A673 (cell line): ENCODE data around the gene MTTP. TPM values are rescaled to one million over a fixed set of nuclear protein-coding genes. Genes with fewer than 3 reads are reported as not detected.

ENCODE experiments used
- BruUV-seq: library from RNA; stranded (reverse); fragments of 400-500 nt; replicated peaks from 2 replicates; lab custom pipeline; 2021; lab: Mats Ljungman, UMichigan
- CTCF ChIA-PET: fragments of 300-600 bp; sonication (Branson Sonifier 250); formaldehyde crosslinking; loops from one replicate; lab custom pipeline; 2022; ENCODE audit warnings: antibody characterized with exemption; lab: Charles Lee
- POLR2A ChIA-PET: fragments of 300-600 bp; sonication (Branson Sonifier 250); formaldehyde crosslinking; loops from one replicate; lab custom pipeline; 2022; ENCODE audit warnings: antibody characterized with exemption; ENCODE audit not compliant: low non-redundant PET; lab: Charles Lee
- DNase-seq: peaks from one replicate; pipeline ENCODE4 v3.0.0-alpha.2; 2015; ENCODE audit warnings: low spot score
- H3K27ac ChIP-seq: fragments of 200-600 bp; sonication (generic); 2 replicates; pipeline ENCODE4 v1.5.1; 2016; ENCODE audit warnings: mixed run types, low read depth, mild to moderate bottlenecking, mixed read lengths, antibody characterized with exemption, low read length; ENCODE audit not compliant: poor library complexity, severe bottlenecking
- H3K27me3 ChIP-seq: fragments of 200-600 bp; sonication (generic); replicated peaks from 2 replicates; pipeline ENCODE4 v1.6.1; 2017; ENCODE audit warnings: mixed run types, low read depth, mild to moderate bottlenecking, mixed read lengths, antibody characterized with exemption, low read length; ENCODE audit not compliant: insufficient read depth, poor library complexity
- H3K36me3 ChIP-seq: fragments of 200-600 bp; sonication (generic); 2 replicates; pipeline ENCODE4 v1.6.1; 2016; ENCODE audit warnings: mixed run types, mild to moderate bottlenecking, mixed read lengths, antibody characterized with exemption, low read length; ENCODE audit not compliant: insufficient read depth, poor library complexity, severe bottlenecking
- H3K4me1 ChIP-seq: fragments of 200-600 bp; sonication (generic); 2 replicates; pipeline ENCODE4 v1.6.1; 2017; ENCODE audit warnings: mixed run types, mild to moderate bottlenecking, mixed read lengths, antibody characterized with exemption, low read length; ENCODE audit not compliant: insufficient read depth, poor library complexity, severe bottlenecking
- H3K4me3 ChIP-seq: fragments of 200-600 bp; sonication (generic); 2 replicates; pipeline ENCODE4 v1.5.1; 2016; ENCODE audit warnings: low read depth, mixed run types, mild to moderate bottlenecking, mixed read lengths, low read length; ENCODE audit not compliant: poor library complexity, severe bottlenecking
- H3K9me3 ChIP-seq: fragments of 200-600 bp; sonication (generic); 2 replicates; pipeline ENCODE4 v1.6.1; 2016; ENCODE audit warnings: mixed run types, low read depth, mild to moderate bottlenecking, mixed read lengths, antibody characterized with exemption, low read length; ENCODE audit not compliant: poor library complexity, severe bottlenecking
- CTCF ChIP-seq: fragments of 300-800, 200-600 bp; sonication (generic); conservative IDR thresholded peaks from 2 replicates; pipeline ENCODE4 v1.5.1; 2017; ENCODE audit warnings: low read depth, mild to moderate bottlenecking, antibody characterized with exemption, low read length, moderate library complexity, mixed read lengths
- EZH2 ChIP-seq: fragments of 200-600 bp; sonication (generic); IDR thresholded peaks from 2 replicates; pipeline ENCODE4 v1.6.1; 2017; ENCODE audit warnings: borderline replicate concordance, low read depth, mild to moderate bottlenecking, mixed read lengths, antibody characterized with exemption, low read length; ENCODE audit not compliant: poor library complexity, severe bottlenecking
- intact Hi-C: fragments of 100-400 bp; cut with micrococcal nuclease; formaldehyde crosslinking; loops from one replicate; pipeline ENCODE4 v1.10.0; 2022; ENCODE audit not compliant: unreplicated experiment
- total RNA-seq: library from RNA; stranded (reverse); gene quantifications from 2 replicates; pipeline ENCODE4 v1.2.3, GENCODE V29; 2021

MTTP gene
- total RNA-seq, 1 experiment from 2014 or later = not detected

GRCh38 chr4:99573735-99574368 lies 772 bp upstream of the MTTP start:
- CTCF ChIA-PET = no interaction called here
- no peak overlapping the region for H3K4me3 ChIP-seq
- H3K36me3 ChIP-seq = no peaks in the 10 kb centered on the region
- no peak for DNase-seq
- H3K4me1 ChIP-seq = no peaks in the 10 kb centered on the region
- TF ChIP-seq EZH2 = no peak
- no peak for TF ChIP-seq CTCF
- intact Hi-C loops = no loop called here
- peaks cover 67% of the 10 kb centered on the region for H3K27me3 ChIP-seq
- no peaks in the 10 kb centered on the region for H3K9me3 ChIP-seq
- POLR2A ChIA-PET = no interaction called here
- BruUV-seq = no TSS peak
- no peak overlapping the region for H3K27ac ChIP-seq

GRCh38 chr4:99578714-99579113 lies 4.1 kb downstream of the MTTP start:
- DNase-seq = no peak
- intact Hi-C loops = no loop called here
- no TSS peak for BruUV-seq
- Histone ChIP-seq H3K4me1 (no peaks in the 10 kb centered on the region), H3K36me3 (no peaks in the 10 kb centered on the region), H3K9me3 (no peaks in the 10 kb centered on the region), H3K4me3 (no peak overlapping the region), H3K27ac (no peak overlapping the region), H3K27me3 (peaks cover 70% of the 10 kb centered on the region)
- ChIA-PET CTCF (no interaction called here), POLR2A (no interaction called here)
- TF ChIP-seq CTCF (no peak), EZH2 (no peak)

- H3K4me3 ChIP-seq = no peak overlapping the region
- H3K9me3 ChIP-seq = no peaks in the 10 kb centered on the region
- no peaks in the 10 kb centered on the region for H3K36me3 ChIP-seq
- DNase-seq = no peak
- CTCF ChIA-PET = no interaction called here
- peaks cover 4% of the 10 kb centered on the region for H3K4me1 ChIP-seq
- intact Hi-C loops = no loop called here
- no TSS peak for BruUV-seq
- POLR2A ChIA-PET = no interaction called here
- H3K27me3 ChIP-seq = peaks cover 37% of the 10 kb centered on the region
- no peak for TF ChIP-seq CTCF
- no peak for TF ChIP-seq EZH2
- H3K27ac ChIP-seq = no peak overlapping the region
These were observed 10.9 kb downstream of the MTTP start for GRCh38 chr4:99585516-99585915.
